ENCODE measurements around the gene REG1B.

REG1B gene, protein sequence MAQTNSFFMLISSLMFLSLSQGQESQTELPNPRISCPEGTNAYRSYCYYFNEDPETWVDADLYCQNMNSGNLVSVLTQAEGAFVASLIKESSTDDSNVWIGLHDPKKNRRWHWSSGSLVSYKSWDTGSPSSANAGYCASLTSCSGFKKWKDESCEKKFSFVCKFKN

GRCh38 chr2:79087785-79088364, at the start of gene REG1B:
Gene REG1B, minus strand, starts transcription at chr2:79087993. Its CDS starts 381 bp downstream, at chr2:79087612.
- no peak for DNase-seq (ENCODE audit: low read depth in 1 of 2, low spot score in 1 of 2)

DNA sequence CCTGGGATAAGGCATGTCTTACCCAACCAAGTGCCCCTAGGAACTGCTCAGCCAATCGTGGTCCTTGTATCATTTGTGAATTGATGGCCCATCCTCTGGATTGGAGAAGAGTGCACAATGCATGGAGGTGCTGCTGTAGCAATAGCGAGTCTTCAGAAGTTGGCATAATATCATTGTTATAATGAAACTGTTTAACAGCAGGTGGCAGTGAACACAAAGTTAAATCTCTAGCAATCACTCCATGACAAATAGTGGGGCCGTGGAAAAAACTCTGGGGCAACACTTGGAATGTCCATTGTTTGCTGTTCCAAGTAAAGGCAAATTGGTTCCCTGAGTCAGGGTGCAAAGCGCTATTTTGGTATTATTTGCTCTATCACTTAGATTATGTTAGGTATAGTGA, 43.9 kb upstream of the REG1B start:
- no peak for DNase-seq (ENCODE audit: low read depth in 1 of 2, low spot score in 1 of 2)

DNA sequence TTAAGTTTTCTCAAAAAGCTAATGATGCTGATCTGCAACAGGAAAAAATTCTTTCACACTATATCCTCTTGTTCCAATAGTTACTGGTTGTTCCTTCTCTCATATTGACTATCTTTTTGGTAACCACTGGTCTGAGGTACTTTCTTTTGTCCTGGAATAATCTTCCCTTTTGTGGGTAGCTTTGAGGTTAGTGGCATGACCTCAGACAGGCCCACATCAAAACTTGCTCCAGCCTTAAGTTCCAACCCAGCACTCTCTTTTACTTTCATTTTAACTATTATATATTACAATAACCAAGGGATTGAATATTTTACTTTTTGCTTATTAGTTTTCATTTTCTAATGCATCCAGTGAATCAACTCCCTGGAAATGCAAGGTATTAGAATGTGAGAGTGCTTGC, 42.0 kb upstream of the REG1B start:
- no peak for DNase-seq (ENCODE audit: low read depth in 1 of 2, low spot score in 1 of 2)

GRCh38 chr2:79129260-79129659, 41.5 kb upstream of the REG1B start:
- DNase-seq (ENCODE audit: low read depth in 1 of 2, low spot score in 1 of 2) = no peak

GRCh38 chr2:79128406-79128805, 40.6 kb upstream of the REG1B start:
- DNase-seq (ENCODE audit: low read depth in 1 of 2, low spot score in 1 of 2) = no peak

DNA sequence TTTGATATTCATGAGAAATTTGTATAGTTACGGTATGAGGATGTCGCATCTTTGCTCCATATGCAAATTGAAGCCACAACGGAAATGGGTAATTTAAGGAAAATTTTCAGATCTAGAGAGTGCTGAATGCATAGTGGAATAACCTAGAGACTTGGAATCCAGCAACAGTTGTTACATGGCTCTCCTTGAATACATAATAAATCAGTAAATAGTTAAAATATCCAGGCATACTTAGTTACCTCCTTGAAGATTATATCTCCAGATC, 37.9 kb upstream of the REG1B start:
- no peak for DNase-seq (ENCODE audit: low read depth in 1 of 2, low spot score in 1 of 2)

GRCh38 chr2:79124907-79125720, 37.3 kb upstream of the REG1B start:
- DNase-seq (ENCODE audit: low read depth in 1 of 2, low spot score in 1 of 2) = no peak

DNA sequence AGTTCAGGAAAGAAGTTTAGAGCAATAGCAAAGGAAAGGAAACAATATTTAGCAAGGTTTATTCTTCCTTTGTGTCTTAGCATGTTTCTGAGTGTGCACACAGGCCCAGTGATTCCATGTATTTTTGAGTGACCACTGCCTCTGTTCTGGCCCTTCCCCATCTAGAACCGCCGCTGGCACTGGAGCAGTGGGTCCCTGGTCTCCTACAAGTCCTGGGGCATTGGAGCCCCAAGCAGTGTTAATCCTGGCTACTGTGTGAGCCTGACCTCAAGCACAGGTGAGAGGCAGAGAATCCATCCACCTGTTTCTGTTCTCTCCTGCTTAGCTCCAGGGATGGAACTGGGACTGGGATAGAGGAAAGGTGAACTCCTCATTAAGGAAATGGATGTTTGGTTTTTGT, 34.9 kb upstream of the REG1B start:
- no peak for DNase-seq (ENCODE audit: low read depth in 1 of 2, low spot score in 1 of 2)

DNA sequence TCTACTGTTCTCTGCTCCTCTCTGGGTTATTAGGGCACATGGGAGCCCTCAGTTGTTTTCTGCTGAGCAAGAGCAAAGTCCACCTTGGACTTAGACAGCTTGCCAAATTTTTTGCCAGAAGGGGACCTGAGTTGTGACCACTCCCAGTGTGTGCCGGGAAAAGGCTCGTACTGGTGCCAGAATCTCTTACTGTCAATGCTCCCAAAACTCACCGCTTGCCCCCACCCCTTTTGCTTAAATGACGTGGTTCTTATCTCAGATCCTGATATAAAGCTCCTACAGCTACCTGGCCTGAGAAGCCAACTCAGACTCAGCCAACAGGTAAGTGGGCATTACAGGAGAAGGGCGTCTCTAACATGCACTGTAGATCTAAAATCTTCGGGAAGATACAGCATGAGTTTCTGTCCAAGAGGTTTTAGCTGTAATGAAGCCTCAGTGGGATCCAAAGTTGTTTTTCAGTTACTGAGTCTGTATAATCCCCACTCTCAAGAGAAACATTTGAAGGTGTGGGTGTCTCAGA, 32.5 kb upstream of the REG1B start, which contains the start of gene REG1A:
TSS of gene REG1A (plus strand) at position 295 of the 520 bp plus-strand sequence. CDS start 374 bp downstream, outside the sequence.
- no peak for DNase-seq (ENCODE audit: low read depth in 1 of 2, low spot score in 1 of 2)

DNA sequence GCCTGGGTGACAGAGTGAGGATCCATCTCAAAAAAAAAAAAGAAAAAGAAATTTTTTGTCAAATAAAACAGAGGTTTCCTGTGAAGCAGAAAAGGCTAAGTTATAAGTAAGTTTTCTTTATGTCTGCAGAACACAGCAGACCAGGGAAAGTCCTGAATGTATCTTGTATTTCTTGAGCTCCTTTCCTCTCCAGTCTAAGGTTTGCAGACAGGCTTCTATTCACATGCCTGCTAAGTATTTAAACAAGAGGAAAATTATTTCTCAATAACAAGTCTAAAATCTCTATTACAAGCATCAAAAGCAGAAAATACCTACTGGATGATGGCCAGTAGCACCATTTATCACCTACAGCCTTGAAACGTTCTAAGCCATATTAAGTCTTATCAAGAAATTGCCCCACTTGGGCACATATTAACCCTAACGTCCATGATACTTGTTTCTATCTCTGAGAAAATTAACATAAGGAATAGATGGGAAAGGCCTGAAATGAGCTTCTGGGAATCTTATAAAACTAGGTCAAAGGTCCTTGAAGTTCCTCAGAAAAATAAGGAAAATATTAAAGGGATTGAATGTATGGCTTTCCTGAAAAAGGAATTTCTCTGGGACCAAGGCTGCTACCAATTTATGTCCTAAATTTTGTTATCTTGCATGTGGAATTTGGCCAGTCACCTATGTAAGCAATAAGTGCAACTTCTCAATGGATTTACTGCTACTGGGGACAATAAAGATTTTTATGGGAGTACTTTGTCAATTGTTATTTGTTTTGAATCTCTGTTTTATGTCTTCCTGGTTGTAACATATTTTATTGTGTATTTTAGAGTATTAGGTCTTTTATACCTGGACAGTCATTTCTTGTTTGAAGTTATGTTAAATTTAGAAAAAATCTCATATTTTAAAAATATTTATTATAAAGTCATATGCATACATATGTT, 29.5 kb upstream of the REG1B start:
- no peak for DNase-seq (ENCODE audit: low read depth in 1 of 2, low spot score in 1 of 2)

DNA sequence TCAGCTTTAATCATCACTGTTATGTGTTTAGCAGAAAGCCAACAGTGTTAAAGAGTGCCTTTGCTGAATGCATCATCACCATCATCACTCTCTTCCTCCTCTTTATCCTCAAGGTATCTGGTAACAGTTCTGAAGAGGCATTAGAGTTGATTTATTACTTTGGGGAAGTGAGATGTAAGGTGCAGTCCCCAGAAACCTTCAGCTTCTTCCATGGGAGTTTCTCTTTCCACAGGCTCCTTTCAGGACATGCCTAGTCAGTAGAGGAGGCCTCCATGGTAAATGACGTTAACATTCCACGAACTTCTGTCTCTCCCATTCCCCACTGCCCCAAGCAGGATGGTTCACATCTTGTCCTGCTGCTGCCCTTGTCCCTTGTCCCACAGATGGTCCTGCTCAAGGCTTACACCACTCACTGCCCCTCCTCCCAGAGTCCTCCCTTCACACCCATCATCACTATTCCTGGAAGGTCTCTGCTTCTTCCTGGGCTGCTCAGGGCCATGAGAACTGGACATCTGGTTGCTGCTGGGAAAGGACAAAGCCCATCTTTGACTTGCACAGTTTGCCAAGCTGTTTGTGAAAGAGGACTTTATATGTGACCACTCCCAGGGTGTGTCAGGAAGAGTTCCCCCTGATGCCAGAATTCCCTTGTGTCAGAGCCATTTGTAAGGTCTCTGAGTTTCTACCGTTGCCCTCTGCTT, 27.2 kb upstream of the REG1B start:
- DNase-seq (ENCODE audit: low read depth in 1 of 2, low spot score in 1 of 2) = no peak

DNA sequence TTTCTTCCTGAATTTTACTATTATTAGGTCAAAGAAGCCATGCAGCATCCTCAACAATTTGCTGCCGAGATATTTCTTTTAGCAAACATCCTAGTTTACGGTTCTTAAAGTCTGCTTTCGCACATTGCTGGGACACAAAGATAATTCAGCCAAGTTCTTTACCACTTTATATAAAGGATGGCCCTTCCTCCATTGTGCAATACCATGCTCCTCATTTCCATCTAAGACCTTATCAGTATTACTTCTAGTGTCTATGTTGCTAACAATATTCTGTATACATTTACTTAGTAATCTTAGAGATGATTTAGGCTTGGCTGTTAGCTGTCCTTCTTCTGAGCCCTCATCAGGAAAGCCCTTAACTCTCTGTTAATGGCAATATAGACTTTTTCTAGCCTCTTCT, 24.5 kb upstream of the REG1B start:
- DNase-seq (ENCODE audit: low read depth in 1 of 2, low spot score in 1 of 2) = no peak

GRCh38 chr2:79105259-79105658, 17.5 kb upstream of the REG1B start:
- no peak for DNase-seq (ENCODE audit: low read depth in 1 of 2, low spot score in 1 of 2)

DNA sequence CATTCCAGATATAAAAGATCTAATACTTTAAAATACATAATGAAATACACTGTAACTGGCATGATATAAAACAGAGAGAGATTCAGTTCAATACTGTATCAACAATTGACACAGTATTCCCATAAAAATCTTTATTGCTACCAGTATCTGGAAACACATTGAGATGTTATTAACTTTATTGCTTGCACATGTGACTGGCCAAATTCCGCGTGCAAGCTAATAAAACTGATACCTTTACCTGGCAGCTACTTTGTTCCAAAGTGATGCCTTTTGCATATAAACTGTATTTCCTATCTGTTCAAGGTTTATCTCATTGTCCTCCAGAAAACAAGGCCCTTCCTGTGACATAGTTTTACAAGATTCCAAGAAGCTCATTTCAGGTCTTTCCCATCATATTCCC, 15.4 kb upstream of the REG1B start:
- no peak for DNase-seq (ENCODE audit: low read depth in 1 of 2, low spot score in 1 of 2)

GRCh38 chr2:79101024-79101423, 13.2 kb upstream of the REG1B start:
- DNase-seq (ENCODE audit: low read depth in 1 of 2, low spot score in 1 of 2) = no peak

- no peak for DNase-seq (ENCODE audit: low read depth in 1 of 2, low spot score in 1 of 2)
Observed at GRCh38 chr2:79100285-79100684, 12.5 kb upstream of the REG1B start.

- no peak for DNase-seq (ENCODE audit: low read depth in 1 of 2, low spot score in 1 of 2)
Observed at GRCh38 chr2:79099140-79099686, 11.4 kb upstream of the REG1B start.

DNA sequence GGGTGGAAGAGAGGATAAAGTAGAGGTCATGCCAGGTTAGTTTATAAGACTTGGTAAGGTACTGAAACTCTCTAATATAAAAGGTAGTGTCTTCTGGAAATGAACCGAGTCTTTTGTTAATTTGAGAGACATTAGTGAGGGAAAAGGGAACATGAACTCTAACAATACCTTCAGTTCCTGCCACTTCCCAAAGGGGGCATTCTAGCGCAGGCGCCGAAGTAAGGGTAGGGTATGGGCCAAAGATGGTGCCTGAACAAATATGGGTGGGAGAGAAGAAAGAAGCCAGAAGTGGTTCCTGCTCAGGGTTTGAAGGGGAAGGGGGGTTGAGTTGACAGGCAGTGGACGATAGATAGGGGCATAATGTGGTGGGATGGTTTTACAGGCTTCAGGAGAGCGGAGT, 10.1 kb upstream of the REG1B start:
- no peak for DNase-seq (ENCODE audit: low read depth in 1 of 2, low spot score in 1 of 2)

GRCh38 chr2:79090693-79091092, 2.9 kb upstream of the REG1B start:
- no peak for DNase-seq (ENCODE audit: low read depth in 1 of 2, low spot score in 1 of 2)

- DNase-seq (ENCODE audit: low read depth in 1 of 2, low spot score in 1 of 2) = no peak
Observed at GRCh38 chr2:79086255-79086654, 1.5 kb downstream of the REG1B start.
